Measurements from ENCODE around the gene MIEF2. TPM values are rescaled to one million over a fixed set of nuclear protein-coding genes. Genes with fewer than 3 reads are reported as not detected.

Gene MIEF2
- total RNA-seq, 4 donors from 2014 or later, result 10.8 to 19.0 (median 12.5) TPM

DNA sequence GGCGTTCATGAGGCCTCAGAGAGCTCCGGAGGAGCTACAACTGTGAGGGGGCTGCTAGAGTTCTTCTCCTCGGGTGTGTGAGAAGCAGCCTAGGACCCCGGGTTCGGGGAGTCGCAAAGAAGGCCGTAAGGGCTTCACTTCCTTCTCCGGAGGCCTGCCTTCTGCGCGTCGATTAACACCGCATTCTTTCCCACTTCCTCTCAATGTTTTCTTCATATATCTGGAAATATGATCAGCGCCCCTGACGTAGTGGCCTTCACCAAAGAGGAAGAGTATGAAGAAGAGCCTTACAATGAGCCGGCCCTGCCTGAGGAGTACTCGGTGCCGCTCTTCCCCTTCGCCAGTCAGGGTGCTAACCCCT, 55.1 kb downstream of the MIEF2 start:
- no peaks in the 10 kb centered on the region for H3K9me3 ChIP-seq
- no peak for TF ChIP-seq POLR2A (IDR thresholded peaks at IDR 0.05)
- no peak for TF ChIP-seq POLR2AphosphoS5 (IDR thresholded peaks at IDR 0.05)
- TF ChIP-seq, protein P1, sequence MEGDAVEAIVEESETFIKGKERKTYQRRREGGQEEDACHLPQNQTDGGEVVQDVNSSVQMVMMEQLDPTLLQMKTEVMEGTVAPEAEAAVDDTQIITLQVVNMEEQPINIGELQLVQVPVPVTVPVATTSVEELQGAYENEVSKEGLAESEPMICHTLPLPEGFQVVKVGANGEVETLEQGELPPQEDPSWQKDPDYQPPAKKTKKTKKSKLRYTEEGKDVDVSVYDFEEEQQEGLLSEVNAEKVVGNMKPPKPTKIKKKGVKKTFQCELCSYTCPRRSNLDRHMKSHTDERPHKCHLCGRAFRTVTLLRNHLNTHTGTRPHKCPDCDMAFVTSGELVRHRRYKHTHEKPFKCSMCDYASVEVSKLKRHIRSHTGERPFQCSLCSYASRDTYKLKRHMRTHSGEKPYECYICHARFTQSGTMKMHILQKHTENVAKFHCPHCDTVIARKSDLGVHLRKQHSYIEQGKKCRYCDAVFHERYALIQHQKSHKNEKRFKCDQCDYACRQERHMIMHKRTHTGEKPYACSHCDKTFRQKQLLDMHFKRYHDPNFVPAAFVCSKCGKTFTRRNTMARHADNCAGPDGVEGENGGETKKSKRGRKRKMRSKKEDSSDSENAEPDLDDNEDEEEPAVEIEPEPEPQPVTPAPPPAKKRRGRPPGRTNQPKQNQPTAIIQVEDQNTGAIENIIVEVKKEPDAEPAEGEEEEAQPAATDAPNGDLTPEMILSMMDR (IDR thresholded peaks at IDR 0.05), result no peak
- TF ChIP-seq EP300 (IDR thresholded peaks at IDR 0.05), result no peak
- no peak for ATAC-seq
- peaks cover 0 to 51% of the 10 kb centered on the region in 2 donors for H3K36me3 ChIP-seq
- no peaks in the 10 kb centered on the region for H3K27me3 ChIP-seq
- H3K4me3 ChIP-seq, result peak overlapping the region; percentile 89 to 94
- H3K4me1 ChIP-seq, result peaks cover 15 to 83% (median 62%) of the 10 kb centered on the region in 3 donors
- peak overlapping the region; percentile 81 to 93 (median 88) for H3K27ac ChIP-seq
- WGBS, 2 donors (ENCODE audit: low coverage in 1 of 2), result 11 to 12% methylated on average over 7 to 13 of the region's 18 CpGs

DNA sequence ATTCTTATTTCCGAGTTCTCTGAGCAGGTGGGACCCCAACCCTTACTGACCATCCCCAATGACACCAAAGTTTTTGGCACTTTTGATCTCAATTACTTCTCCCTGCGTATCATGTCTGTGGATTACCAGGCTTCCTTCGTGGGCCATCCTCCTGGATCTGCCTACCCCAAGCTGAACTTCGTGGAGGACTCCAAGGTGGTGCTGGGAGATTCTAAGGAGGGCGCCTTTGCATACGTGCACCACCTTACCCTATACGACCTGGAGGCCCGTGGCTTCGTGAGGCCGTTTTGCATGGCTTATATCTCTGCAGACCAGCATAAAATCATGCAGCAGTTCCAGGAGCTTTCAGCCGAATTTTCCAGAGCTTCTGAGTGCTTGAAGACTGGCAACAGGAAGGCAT, 55.5 kb downstream of the MIEF2 start:
- peak overlapping the region in 3 of 4 donors; percentile 88 to 93 (median 89) for H3K27ac ChIP-seq
- TF ChIP-seq, protein P1 (IDR thresholded peaks at IDR 0.05), result no peak
- TF ChIP-seq EP300 (IDR thresholded peaks at IDR 0.05), result no peak
- no peak for TF ChIP-seq POLR2AphosphoS5 (IDR thresholded peaks at IDR 0.05)
- no peak for TF ChIP-seq POLR2A (IDR thresholded peaks at IDR 0.05)
- H3K4me1 ChIP-seq, result peaks cover 15 to 87% (median 65%) of the 10 kb centered on the region in 3 donors
- H3K9me3 ChIP-seq, result no peaks in the 10 kb centered on the region
- H3K27me3 ChIP-seq, result no peaks in the 10 kb centered on the region
- peak overlapping the region; percentile 89 to 94 for H3K4me3 ChIP-seq
- 37 to 100% methylated on average over 1 to 4 of the region's 11 CpGs for WGBS, 2 donors (ENCODE audit: low coverage in 1 of 2)
- H3K36me3 ChIP-seq, result peaks cover 0 to 54% of the 10 kb centered on the region in 2 donors
- ATAC-seq, result no peak

Other genes with a start within 250 kb of the MIEF2 start
- gene ATPAF2, start 221.5 kb upstream of the MIEF2 start, total RNA-seq, result 10 to 100 TPM in 3 of 4 donors, 1 to 10 TPM in 1; 8.3 to 19.9 (median 12.3) TPM
- 10 to 100 TPM; 22.8 to 44.8 (median 33.9) TPM for gene GID4, start 221.3 kb upstream of the MIEF2 start, total RNA-seq
- gene DRG2, start 172.7 kb upstream of the MIEF2 start, total RNA-seq, result 10 to 100 TPM; 27.4 to 43.7 (median 33.9) TPM
- gene MYO15A, start 151.9 kb upstream of the MIEF2 start, total RNA-seq, result 1 to 10 TPM in 1 of 4 donors, under 1 TPM in 3; 0.59 to 1.2 (median 0.70) TPM
- gene ALKBH5, start 76.8 kb upstream of the MIEF2 start, total RNA-seq, result 100 to 1,000 TPM; 123 to 207 (median 131) TPM
- gene LLGL1, start 35.0 kb upstream of the MIEF2 start, total RNA-seq, result 10 to 100 TPM; 16.7 to 31.7 (median 22.1) TPM
- gene FLII, start 1.9 kb upstream of the MIEF2 start, total RNA-seq, result 100 to 1,000 TPM; 283 to 543 (median 310) TPM
- gene TOP3A, start 54.3 kb downstream of the MIEF2 start, total RNA-seq, result 10 to 100 TPM; 19.6 to 49.7 (median 26.8) TPM
- gene SMCR8, start 54.6 kb downstream of the MIEF2 start, total RNA-seq, result 10 to 100 TPM; 14.0 to 20.0 (median 14.9) TPM
- gene SHMT1, start 102.9 kb downstream of the MIEF2 start, total RNA-seq, result 10 to 100 TPM; 16.3 to 30.3 (median 21.1) TPM
- not detected for gene EVPLL, start 117.1 kb downstream of the MIEF2 start, total RNA-seq
- not detected for gene LGALS9C, start 216.1 kb downstream of the MIEF2 start, total RNA-seq